ENCODE measurements around the gene YWHAB.

- TF ChIP-seq, protein P1, sequence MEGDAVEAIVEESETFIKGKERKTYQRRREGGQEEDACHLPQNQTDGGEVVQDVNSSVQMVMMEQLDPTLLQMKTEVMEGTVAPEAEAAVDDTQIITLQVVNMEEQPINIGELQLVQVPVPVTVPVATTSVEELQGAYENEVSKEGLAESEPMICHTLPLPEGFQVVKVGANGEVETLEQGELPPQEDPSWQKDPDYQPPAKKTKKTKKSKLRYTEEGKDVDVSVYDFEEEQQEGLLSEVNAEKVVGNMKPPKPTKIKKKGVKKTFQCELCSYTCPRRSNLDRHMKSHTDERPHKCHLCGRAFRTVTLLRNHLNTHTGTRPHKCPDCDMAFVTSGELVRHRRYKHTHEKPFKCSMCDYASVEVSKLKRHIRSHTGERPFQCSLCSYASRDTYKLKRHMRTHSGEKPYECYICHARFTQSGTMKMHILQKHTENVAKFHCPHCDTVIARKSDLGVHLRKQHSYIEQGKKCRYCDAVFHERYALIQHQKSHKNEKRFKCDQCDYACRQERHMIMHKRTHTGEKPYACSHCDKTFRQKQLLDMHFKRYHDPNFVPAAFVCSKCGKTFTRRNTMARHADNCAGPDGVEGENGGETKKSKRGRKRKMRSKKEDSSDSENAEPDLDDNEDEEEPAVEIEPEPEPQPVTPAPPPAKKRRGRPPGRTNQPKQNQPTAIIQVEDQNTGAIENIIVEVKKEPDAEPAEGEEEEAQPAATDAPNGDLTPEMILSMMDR (IDR thresholded peaks at IDR 0.05): no peak
- TF ChIP-seq POLR2A (IDR thresholded peaks at IDR 0.05): no peak
Measured at GRCh38 chr20:44943828-44944227, 58.3 kb downstream of the YWHAB start.
